ENCODE data around the gene IPO9.
A peak's percentile ranks its signal among the peaks of the same experiment; 100 is the strongest.
"Not testable (repeated sequence)": the region's sequence is repeated elsewhere in the genome, so short reads cannot be mapped to it uniquely, and the experiment has no call there.

The IPO9 gene

DNA sequence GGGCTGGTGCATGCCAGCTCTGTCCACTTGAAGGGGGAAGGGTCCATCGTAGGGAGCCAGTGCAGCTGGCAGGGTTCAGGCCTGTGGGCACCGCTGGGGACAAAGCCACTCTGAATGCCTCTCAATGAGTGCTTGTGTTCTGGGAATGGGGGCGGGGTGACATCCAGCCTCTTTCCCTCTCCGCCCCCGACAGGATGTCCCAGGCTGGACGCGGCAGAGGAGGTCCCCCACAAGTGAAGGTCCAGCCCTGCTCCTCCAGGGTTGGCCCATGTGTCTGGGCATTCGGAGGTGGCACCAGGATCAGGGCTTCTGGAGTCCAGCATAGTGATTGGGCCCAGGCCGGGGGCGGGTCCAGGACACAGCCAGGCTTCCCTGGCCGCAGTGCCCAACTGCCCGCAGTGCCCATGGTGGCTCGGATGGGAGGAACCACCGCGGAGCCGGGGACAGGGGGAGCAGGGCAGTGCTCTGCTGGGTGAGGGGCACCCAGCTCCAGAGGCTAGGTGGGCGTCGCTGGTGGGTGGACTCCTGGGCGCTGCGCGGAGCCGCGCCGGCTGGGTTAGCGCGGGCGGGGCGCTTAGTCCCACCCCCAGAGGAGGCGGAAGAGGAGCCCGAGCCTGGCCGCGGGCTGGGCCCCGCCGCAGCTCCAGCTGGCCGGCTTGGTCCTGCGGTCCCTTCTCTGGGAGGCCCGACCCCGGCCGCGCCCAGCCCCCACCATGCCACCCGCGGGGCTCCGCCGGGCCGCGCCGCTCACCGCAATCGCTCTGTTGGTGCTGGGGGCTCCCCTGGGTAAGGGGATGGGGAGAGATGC lies 59.5 kb downstream of the IPO9 start, which contains the start of gene SHISA4:
Gene SHISA4 (plus strand): TSS at position 617 of the 808 bp plus-strand sequence. CDS start 97 bp downstream, at position 714.
- no peak for DNase-seq (ENCODE audit: low read depth in 2 of 2)

DNA sequence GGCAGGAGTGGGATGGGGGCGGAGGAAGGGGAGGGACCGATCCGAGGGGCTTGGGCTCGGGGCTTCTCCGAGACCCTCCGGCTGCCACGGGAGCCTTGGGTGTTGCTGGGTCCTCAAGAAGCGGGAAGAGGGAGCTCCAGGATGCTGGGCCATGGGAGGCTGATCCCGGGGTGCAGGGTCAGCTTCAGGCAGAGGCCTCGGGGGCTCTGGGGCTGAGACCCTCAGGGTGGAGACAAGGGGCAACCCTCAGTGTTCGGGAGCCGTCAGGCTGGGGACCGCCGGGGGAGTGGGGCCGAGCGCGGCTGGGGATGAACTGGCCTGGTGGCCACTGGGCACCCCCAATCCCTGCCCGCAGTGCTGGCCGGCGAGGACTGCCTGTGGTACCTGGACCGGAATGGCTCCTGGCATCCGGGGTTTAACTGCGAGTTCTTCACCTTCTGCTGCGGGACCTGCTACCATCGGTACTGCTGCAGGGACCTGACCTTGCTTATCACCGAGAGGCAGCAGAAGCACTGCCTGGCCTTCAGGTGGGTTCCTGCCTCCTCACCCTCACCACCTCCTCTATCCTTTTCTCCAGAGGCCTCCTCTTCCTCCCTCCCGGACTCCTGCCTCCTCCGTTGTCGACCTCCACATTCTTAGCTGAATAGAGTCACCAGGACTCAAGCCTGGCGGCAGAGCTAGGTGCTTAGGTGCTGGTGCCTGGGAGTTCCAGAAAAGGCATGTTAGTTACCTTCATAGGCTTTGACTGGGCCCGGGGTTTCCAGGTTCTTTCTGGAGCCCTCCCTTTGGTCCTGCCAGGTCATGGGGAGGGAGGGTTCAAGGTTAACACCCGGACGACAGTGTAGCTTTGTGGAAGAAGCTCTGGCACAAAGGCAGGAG lies 60.4 kb downstream of the IPO9 start:
- DNase-seq (ENCODE audit: low read depth in 2 of 2) = no peak

DNA sequence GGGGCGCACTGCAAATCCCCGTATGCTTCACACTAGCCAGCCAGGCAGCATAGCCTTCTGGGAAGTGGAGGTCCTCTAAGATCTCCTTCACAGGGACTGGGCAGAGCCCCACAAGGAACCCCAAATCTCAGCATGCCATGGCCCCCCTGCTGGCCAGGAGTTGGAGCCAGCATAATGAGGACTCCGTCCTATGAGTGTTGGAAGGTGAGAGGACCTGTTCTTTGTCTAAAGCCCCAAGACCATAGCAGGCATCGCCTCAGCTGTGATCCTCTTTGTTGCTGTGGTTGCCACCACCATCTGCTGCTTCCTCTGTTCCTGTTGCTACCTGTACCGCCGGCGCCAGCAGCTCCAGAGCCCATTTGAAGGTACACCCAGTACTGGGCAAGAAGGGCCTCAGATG lies 61.3 kb downstream of the IPO9 start:
- DNase-seq (ENCODE audit: low read depth in 2 of 2) = no peak

DNA sequence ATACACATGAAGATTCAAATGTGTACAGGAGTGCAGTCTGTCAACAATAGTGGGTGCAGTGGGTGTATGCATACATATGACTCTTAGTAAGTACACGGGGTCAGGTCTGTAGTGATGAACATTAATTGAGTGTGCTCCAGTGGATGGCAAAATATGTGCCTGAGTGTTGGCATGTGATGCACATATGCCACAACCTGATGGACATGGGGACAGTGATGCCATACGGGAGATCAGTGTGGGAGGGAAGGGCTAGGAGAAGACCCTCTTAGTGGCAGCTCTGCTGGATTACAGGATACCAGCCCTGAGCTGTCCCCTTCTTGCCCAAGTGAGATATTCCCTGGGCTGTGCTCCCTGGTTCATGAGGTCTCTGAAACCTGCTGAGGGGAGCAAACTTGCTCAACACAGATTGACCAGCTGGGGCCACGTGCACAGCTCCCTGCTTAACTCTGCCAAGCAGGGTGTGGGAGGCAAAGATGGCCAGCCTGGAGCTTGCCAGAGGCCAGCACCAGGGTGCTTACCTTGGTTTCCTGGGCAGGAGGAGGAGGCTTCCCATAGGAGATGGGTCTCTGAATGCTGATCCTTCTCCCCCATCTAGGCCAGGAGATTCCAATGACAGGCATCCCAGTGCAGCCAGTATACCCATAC lies 62.0 kb downstream of the IPO9 start:
- no peak for DNase-seq (ENCODE audit: low read depth in 2 of 2)

DNA sequence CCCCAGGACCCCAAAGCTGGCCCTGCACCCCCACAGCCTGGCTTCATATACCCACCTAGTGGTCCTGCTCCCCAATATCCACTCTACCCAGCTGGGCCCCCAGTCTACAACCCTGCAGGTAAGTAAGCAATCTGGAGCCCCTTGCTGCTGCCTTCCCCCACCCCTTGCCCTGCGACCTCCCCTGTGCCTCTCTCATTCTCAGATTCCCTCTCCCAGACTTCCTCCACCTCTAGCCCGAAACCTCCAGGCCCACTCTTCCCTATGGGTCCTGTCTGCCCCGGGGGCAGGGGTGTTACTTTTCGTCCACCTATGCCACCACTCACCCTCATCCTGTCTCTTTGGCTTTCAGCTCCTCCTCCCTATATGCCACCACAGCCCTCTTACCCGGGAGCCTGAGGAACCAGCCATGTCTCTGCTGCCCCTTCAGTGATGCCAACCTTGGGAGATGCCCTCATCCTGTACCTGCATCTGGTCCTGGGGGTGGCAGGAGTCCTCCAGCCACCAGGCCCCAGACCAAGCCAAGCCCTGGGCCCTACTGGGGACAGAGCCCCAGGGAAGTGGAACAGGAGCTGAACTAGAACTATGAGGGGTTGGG lies 62.6 kb downstream of the IPO9 start:
- no peak for DNase-seq (ENCODE audit: low read depth in 2 of 2)

DNA sequence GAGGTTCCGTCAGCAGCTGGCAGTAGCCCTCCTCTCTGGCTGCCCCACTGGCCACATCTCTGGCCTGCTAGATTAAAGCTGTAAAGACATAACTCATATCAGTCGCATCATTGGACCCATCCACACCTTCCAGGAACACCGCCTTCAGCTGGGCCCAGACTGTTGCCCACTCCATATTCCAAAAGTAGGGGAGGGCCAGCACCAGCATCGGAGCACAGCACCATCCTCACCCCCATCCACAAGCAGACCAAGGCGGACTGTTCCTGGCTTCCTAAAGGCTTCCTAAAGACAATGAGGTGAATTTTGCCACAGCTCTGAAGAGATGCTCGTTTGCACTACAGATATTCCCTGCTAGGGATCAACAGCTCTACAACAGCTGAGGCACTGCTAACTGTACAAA lies 63.3 kb downstream of the IPO9 start:
- DNase-seq (ENCODE audit: low read depth in 2 of 2) = no peak

DNA sequence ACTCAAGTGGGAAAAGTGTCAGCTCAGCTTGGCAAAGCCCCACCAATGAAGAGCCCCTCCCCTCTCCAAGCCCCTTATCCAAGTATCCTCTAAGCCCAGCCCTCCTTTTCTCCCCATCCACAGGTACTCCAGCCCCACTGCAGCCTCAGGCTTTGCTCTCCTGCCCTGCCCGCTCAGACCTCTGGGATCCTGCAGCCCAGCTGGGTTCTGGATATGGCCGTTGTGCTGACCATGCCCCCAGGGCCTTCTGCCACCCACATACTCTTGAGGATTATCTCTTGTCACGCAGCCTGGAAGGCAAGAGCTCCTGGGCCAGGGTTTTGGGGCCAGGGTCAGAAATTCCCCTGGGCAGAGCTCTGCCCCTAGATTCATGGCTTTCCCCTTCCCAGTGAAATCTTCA lies 64.5 kb downstream of the IPO9 start:
- DNase-seq (ENCODE audit: low read depth in 2 of 2) = no peak

DNA sequence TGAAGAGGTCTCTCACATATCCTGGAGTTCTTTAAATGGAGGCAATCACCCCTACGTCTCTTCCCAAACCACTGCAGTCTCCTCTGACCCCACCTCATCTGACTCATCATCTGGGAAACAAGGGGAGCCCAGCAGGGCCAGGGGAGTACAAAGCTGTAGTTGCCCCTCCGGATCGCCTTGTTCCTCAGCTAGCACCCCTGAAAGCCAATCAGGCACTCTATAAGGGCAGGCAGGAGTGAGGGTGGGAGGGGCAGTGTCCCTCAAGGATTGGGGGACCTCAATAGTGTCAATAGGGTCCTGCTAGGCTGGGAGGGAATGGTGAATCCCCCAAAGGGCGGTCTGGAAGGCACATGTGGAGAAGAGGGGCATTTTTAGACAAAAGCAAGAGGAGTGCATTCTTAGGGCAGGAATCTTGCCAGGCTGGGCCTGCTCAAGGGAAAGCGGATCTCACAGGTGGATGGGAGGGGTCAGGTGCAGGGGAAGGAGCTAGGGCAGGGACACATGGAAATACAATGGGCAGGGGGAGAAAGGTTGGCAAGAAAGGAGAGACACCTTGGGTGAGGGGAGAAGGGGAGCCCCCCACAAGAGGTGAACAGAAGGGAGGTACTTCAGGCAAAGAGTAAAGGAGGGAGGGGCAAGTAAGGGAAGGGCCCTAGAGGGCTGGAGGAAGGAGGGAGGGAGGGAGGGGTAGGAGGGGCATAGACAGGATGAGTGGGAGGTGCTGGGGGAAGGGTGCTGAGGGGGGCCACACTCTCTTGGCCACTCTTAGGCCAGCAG lies 65.6 kb downstream of the IPO9 start:
- no peak for DNase-seq (ENCODE audit: low read depth in 2 of 2)

DNA sequence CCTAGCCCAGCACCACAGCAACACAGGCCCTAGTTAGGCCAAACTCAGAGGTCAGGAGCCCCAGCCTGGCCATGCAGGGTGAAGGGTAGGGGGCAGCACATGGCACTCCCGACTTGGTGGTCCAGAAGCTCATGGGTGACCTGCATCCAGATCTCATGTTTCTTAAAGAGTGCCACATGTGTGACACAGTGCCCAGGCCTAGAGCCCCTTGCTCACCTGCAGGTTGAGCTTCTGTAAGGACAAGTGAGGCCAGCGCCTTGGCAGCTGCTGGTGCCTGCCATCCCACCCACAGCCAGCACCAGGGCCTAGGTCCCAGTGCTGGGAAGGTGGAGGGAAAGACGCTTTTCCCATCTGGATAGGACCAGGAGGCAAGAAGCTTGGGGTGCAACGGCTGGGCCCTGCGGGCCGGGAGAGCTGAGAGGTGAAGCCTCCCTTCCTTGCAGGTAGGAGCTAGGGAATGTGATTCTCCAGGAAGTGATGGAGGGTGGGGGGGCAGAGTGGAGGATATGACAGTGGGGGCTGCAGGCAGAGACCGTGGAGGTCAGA lies 66.2 kb downstream of the IPO9 start:
- DNase-seq (ENCODE audit: low read depth in 2 of 2) = no peak

DNA sequence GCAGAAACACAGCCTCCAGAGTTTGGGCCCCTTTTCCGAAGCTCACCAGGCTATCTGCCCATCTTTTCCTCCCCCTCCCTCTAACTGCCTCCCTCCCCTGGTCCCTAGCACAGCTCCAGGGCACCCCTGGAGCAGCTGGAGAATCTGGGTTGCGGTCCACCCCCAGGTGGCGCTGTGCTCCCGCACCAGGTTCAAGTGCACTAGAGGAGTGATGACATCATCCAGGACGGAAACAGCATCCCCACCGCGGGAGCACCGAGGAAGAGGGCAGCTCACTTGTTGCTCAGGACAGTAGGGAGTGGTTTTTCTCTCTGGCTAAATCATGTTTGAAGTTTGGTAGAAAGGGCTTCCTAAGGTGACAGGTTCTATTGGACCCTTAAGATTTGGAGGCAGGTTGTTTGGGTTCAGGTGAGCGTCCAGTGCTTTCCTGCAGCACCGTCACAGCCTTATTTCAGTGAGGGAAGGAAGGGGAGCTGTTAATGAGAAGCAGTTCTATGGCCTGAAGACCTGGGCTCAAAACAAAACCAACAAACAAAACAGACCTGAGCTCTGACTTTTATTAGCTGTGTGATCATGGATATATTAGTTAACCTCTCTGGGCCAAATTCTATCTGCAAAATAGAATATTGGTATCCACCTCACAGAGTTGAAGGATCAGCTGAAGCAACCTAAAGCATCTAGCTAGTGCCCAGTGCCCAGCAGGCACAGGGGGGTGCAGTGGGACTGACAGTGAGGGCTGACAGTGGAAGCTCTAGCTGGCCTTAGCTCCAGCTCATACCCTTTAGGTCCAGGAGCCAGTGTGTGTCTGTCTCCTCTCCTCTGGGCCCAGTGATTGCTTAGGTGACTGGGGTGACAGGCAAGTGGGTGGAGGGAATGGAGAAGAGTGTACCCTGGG lies 67.2 kb downstream of the IPO9 start:
- peak; percentile 70 to 82 for DNase-seq (ENCODE audit: low read depth in 2 of 2)

DNA sequence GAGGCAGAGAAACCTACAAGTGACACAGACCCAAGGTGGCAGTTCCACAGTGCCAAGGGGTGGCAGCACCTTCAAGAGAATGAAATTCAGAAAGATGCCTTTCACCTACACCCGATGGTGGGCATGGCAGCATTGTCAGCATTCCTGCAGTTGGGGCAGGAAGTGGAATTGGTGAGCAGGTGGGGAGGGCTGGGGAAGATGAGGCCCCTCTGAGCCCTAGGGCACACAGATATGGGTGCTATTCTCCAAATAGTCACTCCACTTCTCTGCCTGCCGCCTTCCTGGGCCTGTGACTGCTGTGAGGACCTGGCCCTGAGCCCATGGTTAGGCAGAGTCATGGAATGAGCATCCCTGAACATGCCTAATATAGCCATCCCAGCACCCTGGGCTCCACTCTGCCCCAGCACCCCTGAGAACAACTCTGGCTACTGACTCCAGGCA lies 68.0 kb downstream of the IPO9 start:
- no peak for DNase-seq (ENCODE audit: low read depth in 2 of 2)

DNA sequence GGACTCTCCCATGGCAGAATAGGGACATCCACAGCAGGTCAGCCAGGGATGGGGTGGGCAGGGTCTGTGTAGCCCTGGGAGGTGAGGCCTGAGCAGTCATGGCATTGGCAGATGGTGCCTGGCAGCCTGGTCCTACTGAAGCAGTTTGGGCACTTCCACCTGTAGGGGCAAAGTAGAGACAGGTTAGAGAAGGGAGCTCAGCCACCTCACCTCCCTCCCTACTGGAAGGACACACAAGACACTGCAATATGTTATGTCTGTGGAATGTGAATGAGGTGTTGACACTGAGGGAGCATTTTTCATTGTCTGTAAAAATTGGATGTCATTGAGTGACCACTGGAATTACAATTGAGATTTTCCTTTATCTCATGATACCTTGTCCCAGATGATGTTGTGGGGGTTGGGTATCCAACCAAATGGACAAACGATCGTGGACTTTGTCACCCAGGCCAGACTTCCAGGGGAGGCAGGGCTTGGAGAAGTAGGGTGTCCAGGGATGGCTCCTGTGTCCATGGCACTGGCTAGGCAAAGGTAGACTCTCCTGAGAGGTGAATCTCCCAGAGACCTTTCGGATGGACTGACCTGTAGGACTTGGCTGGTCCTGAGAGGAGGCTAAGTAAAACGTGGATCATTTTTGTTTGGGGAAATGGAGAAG lies 69.4 kb downstream of the IPO9 start:
- no peak for DNase-seq (ENCODE audit: low read depth in 2 of 2)

DNA sequence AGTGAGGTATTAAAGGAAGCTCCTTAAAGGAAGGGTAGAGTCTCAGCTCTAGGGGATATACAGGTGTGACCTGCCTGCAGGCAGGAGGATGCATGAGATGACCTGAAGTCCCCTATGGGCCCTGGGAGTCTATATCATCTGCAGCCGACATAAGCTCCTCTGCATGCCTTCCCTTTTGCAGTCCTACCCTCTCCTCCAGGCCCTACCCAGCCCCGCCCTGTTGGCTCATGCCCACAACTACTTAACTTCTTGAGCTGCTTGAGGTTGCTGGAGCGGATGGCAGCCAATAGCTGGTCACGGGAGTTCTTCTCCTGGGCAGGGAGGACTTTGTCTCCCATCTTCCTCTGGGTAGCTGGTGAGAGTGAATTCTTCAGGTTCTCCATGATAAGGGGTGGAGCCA lies 70.0 kb downstream of the IPO9 start:
- DNase-seq (ENCODE audit: low read depth in 2 of 2) = no peak

DNA sequence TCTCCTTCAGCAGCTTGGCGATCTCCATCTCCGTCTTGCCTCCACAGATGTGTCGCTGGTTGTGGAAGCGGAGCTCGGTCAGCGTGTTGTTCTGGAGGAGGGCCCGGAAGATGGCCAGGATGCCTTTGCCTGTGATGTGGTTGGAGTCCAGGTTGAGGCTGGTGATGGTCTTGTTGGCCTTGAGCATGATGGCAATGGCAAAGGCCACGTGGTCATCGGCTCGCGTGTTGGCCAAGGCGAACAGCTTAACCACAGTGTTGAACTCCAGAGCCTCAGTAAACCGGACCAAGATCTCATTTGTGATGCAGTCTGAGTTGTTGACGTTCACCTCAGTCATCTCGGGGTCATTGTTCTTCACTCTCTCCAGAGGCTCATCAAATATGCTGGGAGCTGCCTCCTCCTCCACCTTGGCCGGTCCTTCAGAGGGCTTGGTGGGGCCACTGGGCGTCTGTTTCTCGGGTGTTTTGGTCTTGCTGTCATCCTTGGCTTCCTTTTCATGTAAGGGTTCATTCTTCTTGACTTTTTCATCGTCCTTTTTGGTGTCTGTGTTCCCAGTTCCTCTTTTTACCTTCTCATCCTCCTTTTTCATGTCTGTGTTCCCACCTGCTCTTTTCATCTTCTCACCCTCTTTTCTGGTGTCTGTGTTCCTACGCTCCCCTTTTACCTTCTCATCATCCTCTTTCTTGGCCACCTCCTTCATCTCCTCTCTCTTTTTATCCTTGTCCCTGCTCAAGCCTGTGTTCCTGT lies 70.9 kb downstream of the IPO9 start:
- DNase-seq (ENCODE audit: low read depth in 2 of 2) = no peak

DNA sequence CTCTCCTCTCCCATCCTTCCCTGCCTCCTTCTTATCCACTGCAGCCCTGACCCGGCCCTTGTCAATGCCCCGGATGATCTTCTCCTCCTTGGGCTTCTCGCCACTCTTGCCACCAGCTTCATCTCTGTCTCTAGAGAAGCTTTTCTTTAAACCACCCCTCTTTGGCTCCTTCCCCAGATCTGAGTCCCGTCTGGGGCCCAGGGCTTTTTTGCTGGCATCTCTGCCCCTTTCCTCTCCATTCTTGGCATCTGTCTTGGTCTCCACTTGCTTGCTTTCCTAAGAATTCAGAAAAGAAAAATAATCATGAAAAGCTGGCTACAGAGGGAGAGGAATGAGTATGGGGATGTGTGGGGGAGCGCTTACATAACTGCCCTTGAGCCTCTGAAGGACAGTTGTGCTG lies 71.5 kb downstream of the IPO9 start:
- no peak for DNase-seq (ENCODE audit: low read depth in 2 of 2)

DNA sequence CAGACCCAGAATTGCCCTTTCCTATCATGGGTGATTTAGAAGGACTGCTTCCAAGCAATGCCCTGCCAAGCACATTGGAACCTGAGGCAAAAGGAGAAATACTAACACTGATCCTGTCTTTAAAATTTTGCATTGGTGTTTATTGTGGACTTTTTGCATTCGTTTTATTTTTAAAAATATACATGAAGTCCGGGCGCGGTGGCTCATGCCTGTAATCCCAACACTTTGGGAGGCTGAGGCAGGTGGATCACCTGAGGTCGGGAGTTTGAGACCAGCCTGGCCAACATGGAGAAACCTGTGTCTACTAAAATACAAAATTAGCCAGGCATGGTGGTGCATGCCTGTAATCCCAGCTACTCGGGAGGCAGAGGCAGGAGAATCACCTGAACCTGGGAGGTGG lies 72.1 kb downstream of the IPO9 start:
- not testable (repeated sequence) for DNase-seq (ENCODE audit: low read depth in 2 of 2)

DNA sequence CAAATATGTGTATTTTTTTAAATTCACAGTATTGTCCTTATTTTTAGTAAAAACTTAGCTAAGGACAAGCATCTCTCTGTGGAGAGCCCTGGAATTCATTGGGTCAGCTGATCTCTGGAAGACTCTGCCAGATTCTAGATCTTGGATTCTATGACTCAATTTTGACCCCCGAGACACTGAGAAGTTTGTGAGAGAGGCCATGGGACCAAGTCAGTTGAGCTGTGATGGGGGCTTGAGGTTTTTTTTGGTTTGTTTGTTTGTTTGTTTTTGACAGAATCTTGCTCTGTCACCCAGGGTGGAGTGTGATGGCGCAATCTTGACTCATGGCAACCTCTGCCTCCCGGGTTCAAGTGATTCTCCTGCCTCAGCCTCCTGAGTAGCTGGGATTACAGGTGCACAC lies 73.2 kb downstream of the IPO9 start:
- no peak for DNase-seq (ENCODE audit: low read depth in 2 of 2)

DNA sequence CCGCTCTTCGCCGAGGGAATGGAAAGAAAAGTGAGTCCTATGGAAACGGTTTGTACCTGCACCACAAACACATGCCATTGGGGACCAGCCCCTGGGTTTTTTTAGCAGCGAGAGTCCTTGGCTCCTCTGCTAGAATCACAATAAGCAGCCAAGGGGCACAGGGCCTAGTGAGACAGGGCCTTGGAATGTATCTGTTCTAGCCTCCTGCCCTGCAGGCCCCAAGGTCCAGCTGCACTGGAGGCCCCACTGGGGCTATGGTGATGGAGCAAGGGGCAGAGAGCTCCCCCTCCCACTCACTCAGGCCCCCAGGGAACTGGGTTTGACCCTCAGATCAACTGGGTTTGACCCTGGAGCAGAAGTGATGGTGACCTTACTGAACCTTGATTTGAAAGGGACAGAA lies 74.2 kb downstream of the IPO9 start:
- DNase-seq (ENCODE audit: low read depth in 2 of 2) = no peak

DNA sequence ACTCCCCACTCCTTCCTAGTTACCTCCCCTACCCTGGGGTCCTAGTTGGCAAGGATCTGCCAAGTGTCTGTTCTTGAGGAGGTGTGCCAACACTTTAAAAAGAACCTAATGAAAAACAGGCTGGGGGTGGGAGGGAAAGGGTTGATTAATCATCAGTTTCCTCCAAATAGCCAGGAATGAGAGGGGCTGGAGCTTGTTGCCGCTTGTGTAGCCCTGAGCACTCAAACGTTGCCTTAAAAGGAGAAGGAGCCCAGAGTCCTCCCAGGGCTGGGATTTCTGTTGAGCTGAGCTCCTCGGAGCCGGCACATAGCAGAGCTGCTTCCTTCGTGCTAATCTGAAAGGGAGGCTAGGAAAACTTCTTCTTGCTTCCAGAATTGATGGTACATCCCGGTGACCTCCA lies 75.6 kb downstream of the IPO9 start:
- no peak for DNase-seq (ENCODE audit: low read depth in 2 of 2)

Measured in activated CD4-positive, alpha-beta T cell treated with anti-CD3 and anti-CD28 coated beads for 24 hours (primary cell).